Stimulated activated CD8-positive, alpha-beta memory T cell treated with anti-CD3 and anti-CD28 coated beads, Interleukin-4, amount 100 ng/mL, for 24 hours (primary cell): ENCODE measurements around the gene TNPO3.
"Not testable (repeated sequence)": the region's sequence is repeated elsewhere in the genome, so short reads cannot be mapped to it uniquely, and the experiment has no call there.

Source experiments
- DNase-seq: peaks from one replicate; pipeline ENCODE4 v3.0.0-alpha.2; 2020; ENCODE audit warnings: low read depth

The TNPO3 gene

DNA sequence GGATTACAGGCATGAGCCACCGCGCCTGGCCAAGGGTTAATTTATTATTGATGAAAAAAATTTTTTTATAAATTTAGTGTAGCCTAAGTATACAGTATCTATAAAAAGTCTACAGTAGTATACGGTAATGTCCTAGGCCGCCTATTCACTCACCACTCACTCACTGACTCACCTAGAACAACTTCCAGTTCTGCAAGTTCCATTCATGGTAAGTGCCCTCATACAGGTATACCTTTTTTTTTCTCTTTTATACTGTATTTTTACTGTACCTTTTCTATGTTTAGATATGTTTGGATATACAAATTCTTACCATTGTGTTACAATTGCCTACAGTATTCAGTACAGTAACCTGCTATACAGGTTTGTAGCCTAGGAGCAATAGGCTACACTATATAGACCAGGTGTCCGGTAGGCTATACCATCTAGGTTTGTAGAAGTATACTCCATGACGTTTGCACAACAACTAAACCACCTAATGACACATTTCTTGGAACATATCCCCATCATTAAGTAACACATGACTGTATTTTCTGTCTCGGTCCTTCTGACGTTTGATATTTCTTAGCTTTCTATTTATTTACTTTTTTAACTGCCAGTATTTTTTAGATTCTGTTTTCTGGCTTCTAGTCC is 93.8 kb downstream of the TNPO3 start:
- DNase-seq = no peak

DNA sequence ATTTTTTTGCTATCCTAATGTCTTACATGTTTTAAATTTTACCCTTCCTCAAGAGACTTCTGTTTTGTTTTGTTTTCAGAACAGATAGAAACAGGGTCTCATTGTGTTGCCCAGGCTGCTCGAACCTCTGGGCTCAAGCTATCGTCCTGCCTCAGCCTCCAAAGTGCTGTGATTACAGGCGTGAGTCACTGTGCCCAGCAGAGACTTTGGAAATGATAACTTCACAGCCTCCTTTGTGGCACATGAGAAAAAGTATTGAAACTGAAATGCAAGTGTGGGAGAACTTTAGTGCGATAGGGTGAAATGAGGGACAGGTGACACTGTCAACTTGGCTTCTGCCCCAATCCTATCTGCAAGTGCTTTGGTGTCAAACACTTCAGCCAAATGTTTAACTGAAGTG is 95.6 kb downstream of the TNPO3 start:
- no peak for DNase-seq

DNA sequence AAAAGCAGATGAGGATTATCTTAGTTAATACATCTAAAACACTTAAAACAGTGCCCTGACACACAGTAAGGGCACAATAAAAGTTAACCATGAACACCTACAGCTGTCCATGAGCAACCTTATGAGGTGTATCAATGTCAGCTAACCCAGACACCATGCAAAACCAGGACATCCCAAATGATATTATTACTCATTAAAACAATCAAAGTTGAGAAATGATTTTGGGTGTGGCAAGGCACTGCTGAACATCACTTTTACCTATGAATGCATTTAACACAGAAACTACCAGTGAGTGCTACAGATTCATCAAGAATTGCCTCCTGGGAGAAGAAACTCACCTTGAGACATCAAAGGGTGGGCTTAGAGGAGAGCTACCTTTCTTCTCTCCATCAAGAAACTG is 98.9 kb downstream of the TNPO3 start:
- DNase-seq = no peak

DNA sequence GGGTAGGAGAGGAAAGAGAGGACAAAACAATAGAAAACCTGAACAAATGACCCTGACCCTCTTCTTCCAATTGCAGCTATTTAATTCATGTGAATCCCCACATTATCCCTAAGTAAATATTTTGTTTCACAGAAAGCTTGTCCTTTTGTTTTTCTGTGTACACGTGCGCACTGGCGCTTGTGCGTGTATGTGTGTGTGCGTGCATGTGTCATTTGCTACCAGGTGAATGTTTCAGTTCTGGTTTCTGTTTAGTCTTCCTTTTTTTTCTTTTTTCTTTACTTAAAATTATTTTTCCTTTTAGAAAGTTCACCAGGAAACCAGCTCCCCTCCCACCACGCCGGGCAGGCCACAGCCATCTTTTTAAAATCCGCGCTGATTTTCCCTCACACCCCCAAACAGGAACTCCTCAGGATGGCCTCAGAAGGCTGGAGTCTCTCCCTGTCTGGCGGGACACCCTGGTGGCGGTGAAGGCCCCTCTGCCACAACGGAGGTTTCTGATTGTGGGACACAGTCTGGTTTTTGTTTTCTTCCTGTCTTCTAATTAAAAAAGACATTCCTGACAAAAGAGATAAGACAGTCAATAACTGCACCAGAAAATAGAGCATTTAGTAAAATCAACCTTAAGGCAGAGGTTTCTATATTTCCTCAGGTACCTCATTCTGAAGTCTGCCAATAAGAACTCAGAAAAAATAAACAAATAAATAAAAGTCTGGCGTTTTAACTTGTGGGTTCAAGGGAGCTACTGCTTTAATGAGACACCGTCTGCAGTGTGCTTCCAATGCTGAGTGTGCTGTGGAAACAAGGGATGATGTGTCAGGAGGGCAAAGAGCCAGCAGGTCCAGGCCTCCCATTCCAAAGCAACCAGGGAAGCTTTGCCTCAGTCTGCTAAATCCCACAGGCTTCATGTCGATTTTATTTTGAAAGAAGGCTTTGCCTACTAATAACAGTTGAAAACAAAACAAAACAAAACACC is 99.8 kb downstream of the TNPO3 start:
- DNase-seq = no peak

DNA sequence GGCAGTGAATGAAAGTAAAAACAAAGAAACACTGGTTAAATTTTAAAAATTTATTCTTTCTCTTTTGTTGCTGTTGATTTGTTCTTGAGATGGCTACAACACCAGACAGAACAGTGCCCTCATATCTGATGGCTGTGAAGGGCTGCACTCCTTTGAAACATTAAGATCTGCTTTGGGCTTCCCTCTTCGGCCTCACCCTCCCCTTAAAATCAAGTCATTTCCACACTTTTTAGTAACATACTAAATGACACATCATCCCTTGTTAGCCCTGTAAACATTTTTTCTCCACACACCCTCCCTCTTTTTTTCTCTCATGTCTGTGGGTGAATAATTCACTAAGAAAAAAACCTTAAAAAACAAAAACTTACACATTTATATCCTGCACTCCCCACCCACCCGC is 100.8 kb downstream of the TNPO3 start:
- no peak for DNase-seq

DNA sequence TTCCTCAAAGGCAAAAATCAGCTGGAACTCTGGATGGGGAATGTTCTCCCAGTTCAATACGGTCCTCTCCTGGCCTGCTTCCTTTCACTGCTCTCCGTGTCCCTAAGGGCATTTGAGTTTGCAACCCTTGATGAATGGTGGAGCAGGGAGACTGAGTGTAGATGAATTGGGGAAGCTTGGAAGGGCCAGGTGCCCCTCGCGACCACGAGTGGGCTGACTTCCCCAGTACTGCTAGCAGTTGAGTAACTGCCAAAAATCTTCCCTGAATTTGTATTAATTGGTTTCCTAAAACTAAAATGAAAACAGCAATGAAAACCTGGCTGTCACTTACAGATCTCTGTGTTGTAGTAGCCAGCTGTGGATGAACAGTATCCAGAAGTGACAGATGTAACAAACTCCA is 103.6 kb downstream of the TNPO3 start:
- DNase-seq = no peak

DNA sequence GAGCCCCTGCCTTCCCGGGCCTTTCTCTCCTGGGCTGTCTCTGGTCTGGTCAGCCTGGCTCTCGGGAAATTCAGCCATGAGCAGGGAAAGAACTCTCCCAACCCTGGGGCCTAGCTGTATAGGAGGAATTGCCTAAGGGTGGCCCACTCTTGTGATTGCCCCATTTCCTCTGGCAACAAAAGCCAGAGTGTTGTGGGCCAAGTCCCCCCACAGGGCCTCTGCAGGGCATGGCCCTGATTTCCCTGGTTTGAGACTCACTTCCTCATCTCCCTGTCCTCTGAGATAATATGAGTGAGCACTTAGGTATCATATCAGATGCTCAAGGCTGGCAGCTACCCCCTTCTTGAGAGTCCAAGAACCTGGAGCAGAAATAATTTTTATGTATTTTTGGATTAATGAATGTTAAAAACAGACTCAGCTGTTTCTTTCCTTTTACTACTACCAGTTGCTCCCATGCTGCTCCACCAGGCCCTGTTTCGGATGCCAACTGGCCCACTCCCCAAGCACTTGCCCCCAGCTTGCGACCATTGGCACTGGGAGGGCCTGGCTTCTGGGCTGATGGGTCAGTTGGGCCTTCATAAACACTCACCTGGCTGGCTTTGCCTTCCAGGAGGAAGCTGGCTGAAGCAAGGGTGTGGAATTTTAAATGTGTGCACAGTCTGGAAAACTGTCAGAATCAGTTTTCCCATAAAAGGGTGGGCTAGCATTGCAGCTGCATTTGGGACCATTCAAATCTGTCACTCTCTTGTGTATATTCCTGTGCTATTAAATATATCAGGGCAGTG is 105.7 kb downstream of the TNPO3 start:
- no peak for DNase-seq

DNA sequence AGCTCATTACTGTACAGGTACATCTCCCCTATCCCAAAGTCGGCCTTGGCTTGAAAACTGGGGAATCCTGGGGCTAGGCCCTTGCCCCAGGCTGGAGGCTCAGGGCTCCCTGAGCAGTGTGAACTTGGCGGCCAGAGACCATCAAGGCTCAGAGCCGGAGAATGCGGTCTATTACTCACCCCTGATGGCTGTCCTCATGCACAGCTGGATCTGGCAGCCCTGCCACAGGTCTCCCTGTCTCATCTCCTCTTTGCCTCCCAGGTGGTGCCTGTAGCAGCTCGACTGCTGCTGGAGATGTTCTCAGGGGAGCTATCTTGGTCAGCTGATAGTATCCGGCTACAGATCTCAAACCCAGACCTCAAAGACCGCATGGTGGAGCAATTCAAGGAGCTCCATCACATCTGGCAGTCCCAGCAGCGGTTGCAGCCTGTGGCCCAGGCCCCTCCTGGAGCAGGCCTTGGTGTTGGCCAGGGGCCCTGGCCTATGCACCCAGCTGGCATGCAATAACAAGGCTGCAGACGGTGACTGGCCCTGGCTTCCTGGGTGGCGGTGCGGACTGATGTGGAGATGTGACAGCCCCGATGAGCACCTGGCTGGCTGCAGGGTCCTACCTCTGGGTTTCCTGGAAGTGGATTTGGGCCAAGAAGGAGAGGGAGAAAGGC is 106.5 kb downstream of the TNPO3 start:
- DNase-seq = no peak

DNA sequence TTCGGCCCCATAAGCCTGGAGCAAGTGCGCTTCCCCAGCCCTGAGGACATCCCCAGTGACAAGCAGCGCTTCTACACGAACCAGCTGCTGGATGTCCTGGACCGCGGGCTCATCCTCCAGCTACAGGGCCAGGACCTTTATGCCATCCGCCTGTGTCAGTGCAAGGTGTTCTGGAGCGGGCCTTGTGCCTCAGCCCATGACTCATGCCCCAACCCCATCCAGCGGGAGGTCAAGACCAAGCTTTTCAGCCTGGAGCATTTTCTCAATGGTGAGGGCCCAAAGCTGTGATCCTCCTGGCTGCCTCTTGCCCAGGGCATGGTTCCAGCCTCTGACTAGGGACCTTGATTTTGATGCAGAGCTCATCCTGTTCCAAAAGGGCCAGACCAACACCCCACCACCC is 107.1 kb downstream of the TNPO3 start:
- no peak for DNase-seq

DNA sequence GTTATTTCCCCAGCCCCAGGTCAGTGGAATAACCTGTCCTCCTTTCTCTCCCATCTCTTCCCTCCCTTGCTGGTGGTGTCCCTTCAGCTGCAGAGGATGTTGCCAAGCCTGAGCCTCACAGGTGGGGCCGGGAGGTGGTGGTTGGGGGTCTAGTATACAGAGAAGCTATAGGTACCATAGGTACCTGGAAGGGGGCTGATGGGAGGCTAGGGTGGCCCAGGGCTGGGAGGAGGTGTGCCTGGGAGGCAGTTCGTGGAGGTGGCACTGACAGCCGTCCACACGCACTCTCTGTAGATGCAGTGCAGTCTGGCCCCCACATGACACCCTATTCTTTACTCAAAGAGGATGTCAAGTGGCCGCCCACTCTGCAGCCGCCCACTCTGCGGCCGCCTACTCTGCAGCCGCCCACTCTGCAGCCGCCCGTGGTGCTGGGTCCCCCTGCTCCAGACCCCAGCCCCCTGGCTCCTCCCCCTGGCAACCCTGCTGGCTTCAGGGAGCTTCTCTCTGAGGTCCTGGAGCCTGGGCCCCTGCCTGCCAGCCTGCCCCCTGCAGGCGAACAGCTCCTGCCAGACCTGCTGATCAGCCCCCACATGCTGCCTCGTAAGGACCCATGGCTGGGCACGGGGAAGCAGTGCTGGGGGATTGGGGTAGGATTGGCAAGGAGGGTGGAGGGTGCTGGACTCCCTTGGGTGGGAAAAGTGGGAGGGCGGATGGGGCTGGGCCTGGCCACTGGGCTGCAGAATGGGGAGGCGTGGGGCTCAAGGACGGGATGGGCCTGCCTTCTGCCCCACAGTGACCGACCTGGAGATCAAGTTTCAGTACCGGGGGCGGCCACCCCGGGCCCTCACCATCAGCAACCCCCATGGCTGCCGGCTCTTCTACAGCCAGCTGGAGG is 107.7 kb downstream of the TNPO3 start:
- no peak for DNase-seq

DNA sequence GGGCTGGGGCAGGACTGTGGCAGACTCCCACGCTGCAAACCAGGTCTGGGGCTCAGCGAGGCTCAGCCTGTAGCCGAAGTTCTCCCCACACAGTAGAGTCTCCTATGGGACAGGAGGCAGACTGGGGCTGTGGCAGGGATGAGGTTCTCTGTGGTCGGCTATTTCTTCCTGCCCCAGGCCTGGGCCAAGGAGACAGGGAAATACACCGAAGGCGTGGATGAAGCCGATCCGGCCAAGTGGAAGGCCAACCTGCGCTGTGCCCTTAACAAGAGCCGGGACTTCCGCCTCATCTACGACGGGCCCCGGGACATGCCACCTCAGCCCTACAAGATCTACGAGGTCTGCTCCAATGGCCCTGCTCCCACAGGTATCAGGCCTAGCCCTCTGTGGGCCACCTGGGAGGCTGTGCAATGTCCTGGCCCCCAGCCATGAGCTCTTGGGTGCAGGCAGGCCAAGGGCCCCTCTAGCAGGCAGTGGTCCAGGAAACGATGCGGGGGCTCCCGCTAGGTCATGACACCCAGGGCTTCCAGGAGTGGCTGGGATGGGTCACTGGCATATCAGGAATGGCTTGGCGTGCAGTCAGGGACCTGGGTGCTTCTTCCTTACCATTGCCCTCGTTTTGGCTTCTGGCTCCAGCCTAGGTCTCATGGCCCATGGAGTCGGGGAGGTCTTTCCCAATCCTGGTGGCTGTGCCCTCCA is 109.1 kb downstream of the TNPO3 start:
- DNase-seq = no peak

DNA sequence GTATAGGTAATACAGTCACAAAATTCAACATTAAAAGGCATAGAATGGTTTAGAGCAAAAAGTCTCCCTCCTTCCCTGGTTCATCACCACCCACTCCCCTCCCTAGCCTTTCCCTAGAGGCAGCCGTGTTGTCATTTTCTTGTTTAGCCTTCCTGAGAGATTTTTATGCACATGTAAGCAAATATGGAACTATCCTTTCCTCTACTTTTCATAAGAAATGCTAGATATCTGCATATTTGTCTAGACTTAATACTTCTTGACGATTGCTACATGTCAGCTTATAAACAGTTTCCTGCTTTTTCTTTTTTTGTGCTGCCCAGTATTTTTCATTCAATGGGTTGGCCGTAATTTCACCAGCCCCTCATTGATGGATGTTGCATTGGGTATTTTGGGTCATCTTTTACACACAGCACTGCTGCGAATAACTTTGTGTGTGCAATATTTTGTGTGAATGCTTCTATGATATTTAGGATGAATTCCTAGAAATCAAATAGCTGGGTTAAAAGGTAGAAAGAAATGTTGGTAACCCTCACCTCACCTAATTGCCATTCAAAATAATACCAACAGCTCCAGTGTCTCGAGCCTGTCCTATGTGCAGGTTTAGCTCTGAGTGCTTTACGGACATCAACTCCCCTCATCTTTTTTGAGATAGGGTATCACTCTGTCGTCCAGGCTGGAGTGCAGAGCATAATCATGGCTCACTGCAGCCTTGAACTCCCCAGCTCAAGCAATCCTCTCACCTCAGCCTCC is 110.2 kb downstream of the TNPO3 start:
- DNase-seq = no peak

DNA sequence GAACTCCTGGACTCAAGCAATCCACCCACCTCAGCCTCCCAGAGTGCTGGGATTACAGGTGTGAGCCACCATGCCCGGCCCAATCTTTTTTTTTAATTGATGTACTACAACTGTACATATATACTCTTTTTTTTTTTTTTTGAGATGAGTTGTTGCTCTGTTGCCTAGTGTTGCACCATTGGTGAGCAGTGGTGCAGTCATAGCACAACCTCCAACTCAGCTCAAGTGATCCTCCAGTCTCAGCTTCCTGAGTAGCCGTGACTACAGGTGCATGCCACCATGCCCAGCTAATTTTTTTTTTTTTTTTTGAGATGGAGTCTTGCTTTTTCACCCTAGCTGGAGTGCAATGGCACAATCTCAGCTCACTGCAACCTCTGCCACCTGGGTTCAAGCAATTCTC is 111.7 kb downstream of the TNPO3 start:
- not testable (repeated sequence) for DNase-seq

DNA sequence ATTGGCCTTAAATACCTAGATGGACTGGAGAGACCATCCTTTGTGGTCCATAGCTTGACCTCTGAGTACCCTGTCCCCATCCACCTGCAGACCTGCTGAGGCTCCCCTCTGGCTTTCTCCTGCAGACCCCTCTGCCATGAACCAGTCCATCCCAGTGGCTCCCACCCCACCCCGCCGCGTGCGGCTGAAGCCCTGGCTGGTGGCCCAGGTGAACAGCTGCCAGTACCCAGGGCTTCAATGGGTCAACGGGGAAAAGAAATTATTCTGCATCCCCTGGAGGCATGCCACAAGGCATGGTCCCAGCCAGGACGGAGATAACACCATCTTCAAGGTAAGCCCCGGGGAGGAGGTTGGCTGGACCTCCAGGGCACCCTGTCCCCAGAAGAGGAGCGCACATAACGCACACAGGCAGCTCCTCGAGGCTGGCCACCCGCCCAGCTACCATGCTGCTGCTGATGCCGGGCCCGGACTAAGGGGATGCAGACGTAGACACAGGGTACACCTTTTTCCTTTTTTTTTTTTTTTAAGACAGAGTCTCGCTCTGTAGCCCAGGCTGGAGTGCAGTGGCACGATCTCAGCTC is 112.9 kb downstream of the TNPO3 start:
- DNase-seq = no peak

DNA sequence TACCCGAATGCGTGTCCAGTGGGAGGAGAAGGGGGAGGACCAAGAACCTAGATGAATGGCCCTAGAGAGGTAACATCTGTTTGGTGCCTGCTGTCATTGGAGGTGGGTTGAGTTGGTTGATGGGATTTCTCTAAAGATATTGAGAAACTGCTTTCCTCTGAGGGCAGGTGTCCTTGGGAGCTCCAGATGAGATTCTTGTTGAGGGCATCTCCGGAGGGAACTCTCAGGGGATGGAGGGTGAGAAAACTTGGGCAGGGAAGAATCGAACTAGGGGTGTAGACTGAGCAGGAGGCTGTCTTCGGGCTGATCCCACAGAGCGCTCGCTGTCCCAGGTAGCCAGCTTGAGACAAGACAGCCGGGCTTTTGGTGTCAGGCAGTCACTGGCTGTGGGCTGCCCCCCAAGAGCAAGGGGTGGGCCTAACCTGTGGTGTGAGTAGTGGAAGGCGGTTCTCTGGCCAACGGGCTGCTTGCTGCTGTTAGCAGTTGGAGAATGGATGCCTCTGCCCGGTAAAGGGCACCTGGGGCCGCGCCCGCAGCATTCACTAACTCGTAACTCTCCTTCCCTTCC is 113.5 kb downstream of the TNPO3 start:
- no peak for DNase-seq

DNA sequence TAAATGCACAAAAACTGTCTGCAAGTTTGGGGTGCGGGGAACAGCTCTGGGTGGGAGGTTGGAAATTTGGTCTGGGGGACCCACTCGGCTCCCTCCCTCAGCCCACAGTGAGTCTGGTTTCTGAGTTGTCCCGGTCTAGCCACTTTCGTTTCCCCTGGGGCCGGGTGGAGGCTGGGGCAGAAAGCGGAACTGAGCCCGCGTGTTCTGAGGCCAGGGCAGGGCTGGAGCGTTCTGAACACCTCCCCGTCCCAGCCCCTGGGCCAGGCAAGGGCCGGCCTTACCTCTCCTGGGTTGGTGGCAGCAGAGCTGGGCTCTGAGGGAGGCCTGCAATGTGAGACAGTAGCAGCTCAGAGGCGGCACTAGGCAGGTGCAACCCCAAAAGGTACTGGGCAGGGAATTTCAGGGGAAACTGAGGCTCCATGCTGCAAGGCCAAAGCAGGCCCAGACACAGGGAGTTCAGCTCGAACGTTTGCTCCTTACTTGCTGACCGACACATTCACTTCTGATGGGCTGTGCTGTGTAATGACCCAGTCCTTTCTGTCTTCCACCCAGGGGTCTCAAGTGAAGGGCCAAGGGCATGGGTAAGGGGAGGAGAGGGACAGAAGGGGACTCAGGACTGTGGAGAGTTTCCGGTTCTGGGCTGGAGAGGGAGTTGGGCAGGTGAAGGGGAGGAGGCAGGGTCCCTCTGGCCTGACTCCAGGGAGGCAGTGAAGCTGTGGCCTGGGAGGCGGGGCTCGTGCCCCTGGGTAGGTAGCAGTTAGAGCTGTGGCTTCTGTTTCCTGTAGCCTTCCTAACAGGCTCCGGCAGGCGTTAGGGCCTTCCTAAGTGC is 114.2 kb downstream of the TNPO3 start:
- DNase-seq = no peak

DNA sequence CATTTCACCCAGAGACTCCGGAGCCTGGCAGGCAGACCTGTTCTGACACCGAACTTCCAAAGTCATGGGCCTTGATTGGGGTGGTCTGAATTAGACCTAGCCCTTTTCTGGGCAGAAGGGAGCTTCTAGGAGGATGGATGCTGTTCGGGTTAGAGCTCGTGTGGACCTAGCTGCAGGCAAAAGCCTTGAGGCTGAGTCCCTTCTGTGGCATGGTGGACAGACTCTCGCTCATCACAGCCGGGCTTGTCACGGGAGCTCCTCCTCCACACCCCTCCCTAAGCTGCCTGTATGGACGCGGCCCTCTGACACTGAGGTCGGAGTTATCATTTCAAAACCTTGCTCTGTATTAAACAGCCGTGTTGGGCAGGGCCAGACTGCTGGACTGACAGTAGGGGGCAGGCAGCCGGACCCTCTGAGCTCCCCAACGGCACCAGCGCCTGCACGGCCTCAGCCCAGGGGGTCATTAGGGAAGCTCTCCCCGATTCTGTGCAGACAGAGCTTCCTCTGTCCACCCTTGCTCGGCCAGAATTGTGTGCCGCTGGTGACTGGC is 115.0 kb downstream of the TNPO3 start:
- DNase-seq = no peak
